ENCODE measurements around the gene HIC2.
"Not testable (repeated sequence)": the region's sequence is repeated elsewhere in the genome, so short reads cannot be mapped to it uniquely, and the experiment has no call there.

DNA sequence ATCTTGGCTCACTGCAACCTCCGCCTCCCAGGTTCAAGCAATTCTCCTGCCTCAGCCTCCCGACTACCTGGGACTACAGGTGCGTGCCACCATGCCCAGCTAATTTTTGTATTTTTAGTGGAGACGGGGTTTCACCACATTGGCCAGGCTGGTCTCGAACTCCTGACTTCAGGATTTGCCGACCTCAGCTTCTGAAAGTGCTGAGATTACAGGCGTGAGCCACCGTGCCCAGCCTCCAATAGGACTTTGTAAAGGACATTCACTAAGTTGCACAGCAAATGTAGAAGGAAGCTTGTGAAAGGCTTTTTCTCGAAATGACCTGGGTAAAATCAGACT, 37.8 kb downstream of the HIC2 start:
- not testable (repeated sequence) for TF ChIP-seq POLR2AphosphoS5 (IDR thresholded peaks at IDR 0.05; ENCODE audit: low read depth); GABPA (IDR thresholded peaks at IDR 0.05; ENCODE audit: low read depth); SPI1 (IDR thresholded peaks at IDR 0.05; ENCODE audit: borderline replicate concordance, low read depth)
- TF ChIP-seq, protein P1, sequence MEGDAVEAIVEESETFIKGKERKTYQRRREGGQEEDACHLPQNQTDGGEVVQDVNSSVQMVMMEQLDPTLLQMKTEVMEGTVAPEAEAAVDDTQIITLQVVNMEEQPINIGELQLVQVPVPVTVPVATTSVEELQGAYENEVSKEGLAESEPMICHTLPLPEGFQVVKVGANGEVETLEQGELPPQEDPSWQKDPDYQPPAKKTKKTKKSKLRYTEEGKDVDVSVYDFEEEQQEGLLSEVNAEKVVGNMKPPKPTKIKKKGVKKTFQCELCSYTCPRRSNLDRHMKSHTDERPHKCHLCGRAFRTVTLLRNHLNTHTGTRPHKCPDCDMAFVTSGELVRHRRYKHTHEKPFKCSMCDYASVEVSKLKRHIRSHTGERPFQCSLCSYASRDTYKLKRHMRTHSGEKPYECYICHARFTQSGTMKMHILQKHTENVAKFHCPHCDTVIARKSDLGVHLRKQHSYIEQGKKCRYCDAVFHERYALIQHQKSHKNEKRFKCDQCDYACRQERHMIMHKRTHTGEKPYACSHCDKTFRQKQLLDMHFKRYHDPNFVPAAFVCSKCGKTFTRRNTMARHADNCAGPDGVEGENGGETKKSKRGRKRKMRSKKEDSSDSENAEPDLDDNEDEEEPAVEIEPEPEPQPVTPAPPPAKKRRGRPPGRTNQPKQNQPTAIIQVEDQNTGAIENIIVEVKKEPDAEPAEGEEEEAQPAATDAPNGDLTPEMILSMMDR (IDR thresholded peaks at IDR 0.05; ENCODE audit: insufficient read depth, low read length) = not testable (repeated sequence)
- TF ChIP-seq, protein P2, sequence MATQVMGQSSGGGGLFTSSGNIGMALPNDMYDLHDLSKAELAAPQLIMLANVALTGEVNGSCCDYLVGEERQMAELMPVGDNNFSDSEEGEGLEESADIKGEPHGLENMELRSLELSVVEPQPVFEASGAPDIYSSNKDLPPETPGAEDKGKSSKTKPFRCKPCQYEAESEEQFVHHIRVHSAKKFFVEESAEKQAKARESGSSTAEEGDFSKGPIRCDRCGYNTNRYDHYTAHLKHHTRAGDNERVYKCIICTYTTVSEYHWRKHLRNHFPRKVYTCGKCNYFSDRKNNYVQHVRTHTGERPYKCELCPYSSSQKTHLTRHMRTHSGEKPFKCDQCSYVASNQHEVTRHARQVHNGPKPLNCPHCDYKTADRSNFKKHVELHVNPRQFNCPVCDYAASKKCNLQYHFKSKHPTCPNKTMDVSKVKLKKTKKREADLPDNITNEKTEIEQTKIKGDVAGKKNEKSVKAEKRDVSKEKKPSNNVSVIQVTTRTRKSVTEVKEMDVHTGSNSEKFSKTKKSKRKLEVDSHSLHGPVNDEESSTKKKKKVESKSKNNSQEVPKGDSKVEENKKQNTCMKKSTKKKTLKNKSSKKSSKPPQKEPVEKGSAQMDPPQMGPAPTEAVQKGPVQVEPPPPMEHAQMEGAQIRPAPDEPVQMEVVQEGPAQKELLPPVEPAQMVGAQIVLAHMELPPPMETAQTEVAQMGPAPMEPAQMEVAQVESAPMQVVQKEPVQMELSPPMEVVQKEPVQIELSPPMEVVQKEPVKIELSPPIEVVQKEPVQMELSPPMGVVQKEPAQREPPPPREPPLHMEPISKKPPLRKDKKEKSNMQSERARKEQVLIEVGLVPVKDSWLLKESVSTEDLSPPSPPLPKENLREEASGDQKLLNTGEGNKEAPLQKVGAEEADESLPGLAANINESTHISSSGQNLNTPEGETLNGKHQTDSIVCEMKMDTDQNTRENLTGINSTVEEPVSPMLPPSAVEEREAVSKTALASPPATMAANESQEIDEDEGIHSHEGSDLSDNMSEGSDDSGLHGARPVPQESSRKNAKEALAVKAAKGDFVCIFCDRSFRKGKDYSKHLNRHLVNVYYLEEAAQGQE (IDR thresholded peaks at IDR 0.05; ENCODE audit: insufficient replicate concordance, low read depth) = not testable (repeated sequence)
